ENCODE data around the gene ESRP2.

The ESRP2 gene

GRCh38 chr16:68214726-68215125 is 21.2 kb downstream of the ESRP2 start:
- no peak for DNase-seq

GRCh38 chr16:68206245-68206644 is 29.7 kb downstream of the ESRP2 start:
- no peak for DNase-seq

GRCh38 chr16:68202091-68202519 is 33.8 kb downstream of the ESRP2 start:
- no peak for DNase-seq

- no peak for DNase-seq
These were observed 35.7 kb downstream of the ESRP2 start for GRCh38 chr16:68200088-68200783.

- DNase-seq = no peak
These were observed 38.7 kb downstream of the ESRP2 start for GRCh38 chr16:68197250-68197649.

GRCh38 chr16:68194251-68194650 is 41.7 kb downstream of the ESRP2 start:
- DNase-seq = peak; percentile 16

DNA sequence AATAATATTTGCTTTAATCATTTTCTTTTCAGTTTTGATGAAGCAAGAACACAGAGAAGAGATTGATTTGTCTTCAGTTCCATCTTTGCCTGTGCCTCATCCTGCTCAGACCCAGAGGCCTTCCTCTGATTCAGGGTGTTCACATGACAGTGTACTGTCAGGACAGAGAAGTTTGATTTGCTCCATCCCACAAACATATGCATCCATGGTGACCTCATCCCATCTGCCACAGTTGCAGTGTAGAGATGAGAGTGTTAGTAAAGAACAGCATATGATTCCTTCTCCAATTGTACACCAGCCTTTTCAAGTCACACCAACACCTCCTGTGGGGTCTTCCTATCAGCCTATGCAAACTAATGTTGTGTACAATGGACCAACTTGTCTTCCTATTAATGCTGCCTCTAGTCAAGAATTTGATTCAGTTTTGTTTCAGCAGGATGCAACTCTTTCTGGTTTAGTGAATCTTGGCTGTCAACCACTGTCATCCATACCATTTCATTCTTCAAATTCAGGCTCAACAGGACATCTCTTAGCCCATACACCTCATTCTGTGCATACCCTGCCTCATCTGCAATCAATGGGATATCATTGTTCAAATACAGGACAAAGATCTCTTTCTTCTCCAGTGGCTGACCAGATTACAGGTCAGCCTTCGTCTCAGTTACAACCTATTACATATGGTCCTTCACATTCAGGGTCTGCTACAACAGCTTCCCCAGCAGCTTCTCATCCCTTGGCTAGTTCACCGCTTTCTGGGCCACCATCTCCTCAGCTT is 45.0 kb downstream of the ESRP2 start:
- no peak for DNase-seq

DNA sequence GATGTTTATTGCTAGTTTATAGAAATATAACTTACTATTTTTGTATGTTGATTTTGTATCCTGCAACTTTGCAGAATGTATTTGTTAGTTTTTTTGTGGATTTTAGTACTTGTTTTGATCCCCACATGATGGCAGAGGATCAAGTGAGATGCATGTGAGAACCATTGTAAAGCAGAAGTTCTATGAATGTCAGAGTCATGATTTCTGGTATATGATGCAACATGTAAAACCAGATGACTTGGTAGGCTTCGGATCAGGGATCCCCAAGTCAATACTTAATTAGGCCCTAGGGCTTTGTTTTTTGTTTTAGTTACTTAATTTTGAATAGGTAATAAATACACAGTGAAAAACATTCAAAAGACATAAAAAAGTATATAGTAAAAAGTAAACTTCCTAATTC is 45.8 kb downstream of the ESRP2 start:
- no peak for DNase-seq

- no peak for DNase-seq
These were observed 47.8 kb downstream of the ESRP2 start for GRCh38 chr16:68188170-68188569.

DNA sequence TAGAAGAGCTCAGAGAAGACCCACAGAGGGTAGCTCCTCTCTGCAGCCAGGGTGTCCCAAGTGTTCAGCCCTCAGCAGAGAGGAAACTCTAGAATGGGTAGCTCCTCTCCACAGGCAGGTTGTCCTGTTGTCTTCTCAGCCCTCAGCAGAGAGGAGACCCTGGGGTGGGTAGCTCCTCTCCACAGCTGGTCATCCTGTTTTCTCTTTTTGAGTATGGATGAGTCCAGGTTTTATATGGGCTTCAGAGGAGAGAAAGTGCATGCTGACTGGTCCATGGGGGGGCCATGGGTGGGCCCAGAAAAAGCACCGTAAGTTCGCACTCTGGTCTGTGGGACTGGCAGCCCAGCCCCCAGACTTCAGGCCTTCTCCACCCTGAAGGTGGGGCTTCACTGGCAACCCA is 48.4 kb downstream of the ESRP2 start:
- no peak for DNase-seq

DNA sequence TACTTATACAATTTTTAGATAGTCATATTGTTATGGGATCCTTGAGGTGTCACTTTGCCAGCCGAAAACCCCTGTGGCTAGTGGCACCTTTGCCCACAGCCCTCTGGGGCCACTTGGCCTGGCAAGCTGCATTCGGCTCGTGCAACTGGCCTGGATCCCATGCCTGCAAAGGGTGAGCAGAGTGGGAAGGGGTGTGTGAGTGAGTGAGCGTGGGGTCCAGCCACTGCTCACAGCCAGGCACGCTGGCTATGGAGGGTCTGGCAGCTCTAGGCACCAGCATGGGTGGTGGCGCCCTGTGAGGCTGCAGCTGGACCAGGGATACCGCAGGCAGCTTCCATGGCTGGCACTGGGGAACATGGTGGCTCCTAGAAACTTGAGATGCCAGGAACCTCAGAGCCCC is 49.0 kb downstream of the ESRP2 start:
- no peak for DNase-seq

- no peak for DNase-seq
These were observed 52.9 kb downstream of the ESRP2 start for GRCh38 chr16:68183046-68183445.

DNA sequence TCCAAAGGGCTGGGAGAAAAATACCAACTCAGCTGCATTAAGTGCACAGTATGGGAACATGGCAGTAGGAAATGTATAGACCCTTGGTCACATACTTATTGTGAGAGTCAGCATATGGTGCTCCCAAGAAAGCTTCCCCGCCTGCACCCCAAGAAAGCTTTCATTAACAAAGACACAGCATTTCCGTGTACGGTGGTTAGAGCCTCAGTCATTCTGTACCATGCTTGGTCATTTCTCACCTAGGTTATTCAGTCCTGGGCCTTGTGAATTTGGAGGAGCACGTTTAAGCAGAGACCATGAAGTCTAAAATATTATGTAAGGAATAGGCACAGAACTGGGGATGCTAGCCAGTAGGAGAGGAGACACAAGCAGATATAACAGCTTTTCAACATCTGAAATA is 56.1 kb downstream of the ESRP2 start:
- no peak for DNase-seq

DNA sequence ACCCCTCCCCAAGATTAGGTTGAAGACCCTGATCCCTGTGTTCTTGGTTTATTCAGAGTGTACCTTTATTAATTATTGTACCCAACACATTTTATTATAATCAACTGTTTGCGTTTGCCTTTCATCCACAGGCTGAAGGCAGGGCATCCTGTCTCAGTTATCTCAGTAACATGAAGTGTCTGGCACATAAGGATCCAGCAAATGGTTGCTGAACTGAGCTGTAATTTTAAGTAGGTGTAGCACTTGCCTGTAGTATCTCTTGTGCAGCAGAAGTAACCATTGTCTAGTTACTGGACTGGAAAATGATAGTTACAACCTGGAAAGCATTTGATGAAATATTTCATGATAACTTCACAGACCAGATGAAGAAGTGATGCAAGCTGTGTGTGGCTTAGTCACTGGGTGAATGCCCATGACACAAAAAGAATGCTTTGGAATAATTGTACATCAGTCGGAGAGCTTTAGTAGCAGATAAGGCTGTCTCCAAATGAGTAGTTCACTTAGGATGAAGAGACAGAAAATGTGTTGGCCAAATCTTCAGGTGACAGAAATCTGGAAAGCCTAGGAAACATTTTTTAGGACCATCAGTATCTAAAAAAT is 56.6 kb downstream of the ESRP2 start:
- no peak for DNase-seq

Data from NCI-H526 treated with DMSO at 0.1 percent for 48 hours (cell line).